ENCODE measurements around the gene KCNK6. TPM values are rescaled to one million over a fixed set of nuclear protein-coding genes. Genes with fewer than 3 reads are reported as not detected.

The KCNK6 gene
- total RNA-seq, result 1 to 10 TPM in 2 of 4 donors, under 1 TPM in 2; 0.67 to 4.4 (median 1.2) TPM

GRCh38 chr19:38319421-38320258 lies at the start of gene KCNK6:
TSS of gene KCNK6 (plus strand) at chr19:38319845. CDS start at chr19:38319951, 106 bp downstream.
- Histone ChIP-seq H3K9me3 (no peaks in the 10 kb centered on the region), H3K4me3 (replicated peaks in 1 of 3) (peak within 1 kb of the TSS; percentile 6 to 51 (median 17)), H3K36me3 (no peaks in the 10 kb centered on the region), H3K4me1 (peaks cover 0 to 21% of the 10 kb centered on the region in 2 donors), H3K27ac (peak within 1 kb of the TSS in 1 of 3 donors; percentile 30), H3K27me3 (no peaks in the 10 kb centered on the region)
- TF ChIP-seq CTCF (IDR thresholded peaks at IDR 0.05), result peak in 1 of 6 experiments; percentile 11
- peak in 1 of 2 donors; percentile 35 for TF ChIP-seq POLR2A (IDR thresholded peaks at IDR 0.05)
- peak; percentile 16 to 25 for DNase-seq
- 2 to 11% methylated on average over 25 to 30 of the region's 76 CpGs for WGBS, 2 donors
- intact Hi-C loops (cut with DNase I), result loop anchor here (5.0 to 10.0 kb wide), 2 partner anchors 57 to 425 kb away; partner anchors contain the start of gene SPINT2

- Histone ChIP-seq H3K4me3 (replicated peaks in 1 of 3) (no peak overlapping the region), H3K27me3 (no peaks in the 10 kb centered on the region), H3K36me3 (no peaks in the 10 kb centered on the region), H3K27ac (no peak overlapping the region), H3K4me1 (peaks cover 50 to 69% of the 10 kb centered on the region in 2 donors), H3K9me3 (no peaks in the 10 kb centered on the region)
- TF ChIP-seq POLR2A (IDR thresholded peaks at IDR 0.05) (no peak), CTCF (IDR thresholded peaks at IDR 0.05) (no peak)
- intact Hi-C loops (cut with DNase I), result no loop called here
- DNase-seq, result no peak
- 74 to 84% methylated on average over 5 of the region's 5 CpGs for WGBS, 2 donors
Observed at GRCh38 chr19:38270587-38271167, 49.0 kb upstream of the KCNK6 start.

- intact Hi-C loops (cut with DNase I), result no loop called here
- peak overlapping the region in 1 of 3 donors; percentile 30 for H3K27ac ChIP-seq
- no peak for DNase-seq
Observed at GRCh38 chr19:38273499-38273898, 46.1 kb upstream of the KCNK6 start.

GRCh38 chr19:38274739-38275138 lies 44.9 kb upstream of the KCNK6 start:
- 19 to 23% methylated on average over 9 of the region's 9 CpGs for WGBS, 2 donors

More at GRCh38 chr19:38273499-38273898, 46.1 kb upstream of the KCNK6 start:
- no peaks in the 10 kb centered on the region for H3K9me3 ChIP-seq
- peaks cover 62 to 72% of the 10 kb centered on the region in 2 donors for H3K4me1 ChIP-seq
- TF ChIP-seq CTCF (IDR thresholded peaks at IDR 0.05), result no peak
- TF ChIP-seq POLR2A (IDR thresholded peaks at IDR 0.05), result no peak
- 69 to 76% methylated on average over 2 of the region's 2 CpGs for WGBS, 2 donors
- H3K4me3 ChIP-seq (replicated peaks in 1 of 3), result no peak overlapping the region
- no peaks in the 10 kb centered on the region for H3K27me3 ChIP-seq
- no peaks in the 10 kb centered on the region for H3K36me3 ChIP-seq

More at GRCh38 chr19:38274739-38275138, 44.9 kb upstream of the KCNK6 start:
- peak overlapping the region in 2 of 3 donors; percentile 26 to 30 for H3K27ac ChIP-seq
- DNase-seq, result peak; percentile 79 to 81
- intact Hi-C loops (cut with DNase I), result no loop called here
- H3K9me3 ChIP-seq, result no peaks in the 10 kb centered on the region
- no peaks in the 10 kb centered on the region for H3K27me3 ChIP-seq
- H3K4me3 ChIP-seq (replicated peaks in 1 of 3), result no peak overlapping the region
- peak in 1 of 2 donors; percentile 25 for TF ChIP-seq POLR2A (IDR thresholded peaks at IDR 0.05)
- TF ChIP-seq CTCF (IDR thresholded peaks at IDR 0.05), result peak in 1 of 6 experiments; percentile 26
- H3K4me1 ChIP-seq, result peaks cover 67 to 78% of the 10 kb centered on the region in 2 donors
- H3K36me3 ChIP-seq, result no peaks in the 10 kb centered on the region

Measured in thyroid gland (tissue), 4 donors.